Neuronal stem cell (in vitro differentiated cells): ENCODE data around the gene OSBPL10.

Experiments used
- DNase-seq: peaks from one replicate; pipeline ENCODE4 v3.0.0-alpha.2; 2013; ENCODE audit warnings: low spot score
- H2AFZ ChIP-seq: one replicate; pipeline ENCODE4 v1.6.1; 2013; ENCODE audit warnings: mild to moderate bottlenecking, low read length, inconsistent platforms
- H2AK5ac ChIP-seq: 2 replicates; pipeline ENCODE4 v1.6.1; 2013; ENCODE audit warnings: low read depth, mild to moderate bottlenecking, inconsistent platforms, low read length, moderate library complexity, mixed read lengths
- H2BK120ac ChIP-seq: 2 replicates; pipeline ENCODE4 v1.6.1; 2013; ENCODE audit warnings: low read depth, mild to moderate bottlenecking, inconsistent platforms, low read length, moderate library complexity, mixed read lengths
- H2BK12ac ChIP-seq: one replicate; pipeline ENCODE4 v1.6.1; 2013; ENCODE audit warnings: low read length, inconsistent platforms
- H2BK15ac ChIP-seq: 2 replicates; pipeline ENCODE4 v1.6.1; 2013; ENCODE audit warnings: mild to moderate bottlenecking, low read length, inconsistent platforms, mixed read lengths
- H2BK5ac ChIP-seq: one replicate; pipeline ENCODE4 v1.6.1; 2013; ENCODE audit warnings: inconsistent platforms, mild to moderate bottlenecking, low read length, moderate library complexity
- H3K14ac ChIP-seq: one replicate; pipeline ENCODE4 v1.6.1; 2013; ENCODE audit warnings: low read length, inconsistent platforms
- H3K18ac ChIP-seq: 2 replicates; pipeline ENCODE4 v1.6.1; 2013; ENCODE audit warnings: low read length, inconsistent platforms
- H3K23ac ChIP-seq: 2 replicates; pipeline ENCODE4 v1.6.1; 2013; ENCODE audit warnings: low read depth, mild to moderate bottlenecking, mixed read lengths, low read length, inconsistent platforms; ENCODE audit not compliant: poor library complexity
- H3K27ac ChIP-seq: replicated peaks from 3 replicates; pipeline ENCODE4 v1.5.1; 2013; ENCODE audit warnings: low read length, inconsistent platforms
- H3K27me3 ChIP-seq, 3 experiments: 2 replicates each; pipeline ENCODE4 v1.6.1; 2013; ENCODE audit warnings: low read length in 3 of 3, mild to moderate bottlenecking in 2 of 3, inconsistent platforms in 1 of 3, low read depth in 1 of 3, mixed read lengths in 1 of 3, moderate library complexity in 1 of 3; ENCODE audit not compliant: control insufficient read depth in 3 of 3, insufficient read depth in 3 of 3
- H3K36me3 ChIP-seq, 2 donors: replicated peaks in 1 of 2; 2 replicates each; pipeline ENCODE4 v1.6.1; 2013; ENCODE audit warnings: low read length in 2 of 2; ENCODE audit not compliant: control insufficient read depth in 2 of 2, insufficient read depth in 2 of 2
- H3K4ac ChIP-seq: 2 replicates; pipeline ENCODE4 v1.6.1; 2013; ENCODE audit warnings: inconsistent platforms, mild to moderate bottlenecking, low read length, moderate library complexity
- H3K4me1 ChIP-seq, 2 donors: 1 replicate in 1 of 2; 2 replicates in 1 of 2; pipeline ENCODE4 v1.6.1; 2013; ENCODE audit warnings: low read length in 2 of 2, low read depth in 1 of 2; ENCODE audit not compliant: control insufficient read depth in 2 of 2, insufficient read depth in 1 of 2
- H3K4me2 ChIP-seq: one replicate; pipeline ENCODE4 v1.6.1; 2013; ENCODE audit warnings: mild to moderate bottlenecking, low read length, inconsistent platforms; ENCODE audit not compliant: insufficient read depth, poor library complexity, severe bottlenecking
- H3K4me3 ChIP-seq, 2 donors: 2 replicates each; pipeline ENCODE4 v1.5.1; 2013; ENCODE audit warnings: low read length in 2 of 2, mild to moderate bottlenecking in 2 of 2, inconsistent platforms in 1 of 2, moderate library complexity in 1 of 2
- H3K79me1 ChIP-seq: one replicate; pipeline ENCODE4 v1.6.1; 2013; ENCODE audit warnings: low read depth, mild to moderate bottlenecking, inconsistent platforms, low read length, moderate library complexity
- H3K9ac ChIP-seq: one replicate; pipeline ENCODE4 v1.6.1; 2013; ENCODE audit warnings: mild to moderate bottlenecking, low read depth, low read length, inconsistent platforms; ENCODE audit not compliant: poor library complexity
- H3K9me3 ChIP-seq, 2 donors: replicated peaks in 1 of 2; 2 replicates each; pipeline versions ENCODE3 to v1.6.1; 2013; ENCODE audit warnings: low read length in 2 of 2, mild to moderate bottlenecking in 2 of 2, inconsistent platforms in 1 of 2, low read depth in 1 of 2, mixed read lengths in 1 of 2, moderate library complexity in 1 of 2; ENCODE audit not compliant: control insufficient read depth in 2 of 2, insufficient read depth in 1 of 2
- H4K8ac ChIP-seq: one replicate; pipeline ENCODE4 v1.6.1; 2013; ENCODE audit warnings: low read depth, mild to moderate bottlenecking, inconsistent platforms, low read length, moderate library complexity
- H4K91ac ChIP-seq: one replicate; pipeline ENCODE4 v1.6.1; 2013; ENCODE audit warnings: low read length, low read depth, mild to moderate bottlenecking, inconsistent platforms; ENCODE audit not compliant: poor library complexity
- WGBS, 2 donors: extraction: QIAGEN DNeasy Blood & Tissue Kit; methylation state at CpG; one replicate each; pipeline ENCODE4 v1.1.7; 2013; ENCODE audit warnings: missing lambda C conversion rate in 2 of 2, mixed read lengths in 1 of 2; ENCODE audit not compliant: insufficient read length in 2 of 2, insufficient replicate concordance in 1 of 2; ENCODE audit errors: extremely low coverage in 2 of 2; 5-methylcytosine and 5-hydroxymethylcytosine counted together

Gene OSBPL10

DNA sequence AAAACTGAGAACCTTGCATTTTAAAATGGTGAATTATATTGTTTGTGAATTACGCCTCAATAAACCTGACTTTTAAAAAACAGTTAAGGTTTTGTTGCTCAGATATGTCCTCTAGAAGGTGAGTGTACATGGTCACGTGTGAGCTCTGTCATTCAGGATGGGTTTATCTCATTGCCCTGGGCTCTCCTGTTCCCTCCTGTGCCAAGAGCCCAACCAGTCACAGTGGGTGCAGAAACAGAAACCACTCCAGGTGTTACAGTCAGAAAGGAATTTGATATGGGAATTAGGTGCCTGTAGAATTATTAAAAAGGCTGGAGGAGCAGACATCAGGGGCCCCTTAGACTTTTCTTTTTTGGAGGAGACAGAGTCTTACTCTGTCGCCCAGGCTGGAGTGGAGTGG lies 252.0 kb downstream of the OSBPL10 start:
- no peak overlapping the region for H2BK5ac ChIP-seq

DNA sequence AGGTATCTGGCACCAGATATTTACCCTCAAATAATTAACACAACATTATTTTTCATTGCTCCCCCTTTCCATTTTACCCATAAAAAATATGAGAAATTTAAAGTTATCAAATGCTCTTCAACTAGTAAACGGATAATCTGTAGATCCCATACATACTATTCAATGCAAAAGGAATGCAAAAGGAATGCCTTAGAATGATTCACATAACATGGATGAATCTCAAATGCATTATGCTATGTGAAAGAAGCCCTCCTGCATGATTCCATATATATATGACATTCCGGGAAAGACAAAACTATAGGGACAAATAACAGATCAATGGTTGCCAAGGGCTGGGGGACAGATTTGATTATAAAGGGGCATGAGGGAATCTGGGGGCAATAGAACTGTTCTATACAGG lies 252.7 kb downstream of the OSBPL10 start:
- Histone ChIP-seq H4K8ac (no peak overlapping the region), H3K23ac (no peak overlapping the region), H2BK15ac (no peak overlapping the region), H2BK12ac (no peak overlapping the region), H3K4me2 (no peak overlapping the region), H3K9me3 (no peaks in the 10 kb centered on the region), H2AK5ac (no peak overlapping the region), H3K9ac (no peak overlapping the region), H3K79me1 (no peaks in the 10 kb centered on the region), H2AFZ (no peak overlapping the region), H3K36me3 (no peaks in the 10 kb centered on the region), H3K18ac (no peak overlapping the region), H3K14ac (no peak overlapping the region), H3K4ac (no peak overlapping the region), H3K27me3 (no peaks in the 10 kb centered on the region), H3K4me1 (peaks cover 0 to 2% of the 10 kb centered on the region in 2 donors), H2BK120ac (no peak overlapping the region), H2BK5ac (no peak overlapping the region), H3K4me3 (no peak overlapping the region), H4K91ac (no peak overlapping the region), H3K27ac (no peak overlapping the region)
- WGBS, 2 donors, result no CpG with 5 or more reads among the region's 2 CpGs
- DNase-seq, result no peak

More for the DNA sequence above, 252.0 kb downstream of the OSBPL10 start:
- H3K9ac ChIP-seq, result no peak overlapping the region
- H4K91ac ChIP-seq, result no peak overlapping the region
- no peak overlapping the region for H2BK15ac ChIP-seq
- H2BK12ac ChIP-seq, result no peak overlapping the region
- no peak overlapping the region for H3K27ac ChIP-seq
- peaks cover 0 to 2% of the 10 kb centered on the region in 2 donors for H3K4me1 ChIP-seq
- H3K79me1 ChIP-seq, result no peaks in the 10 kb centered on the region
- no peak overlapping the region for H3K18ac ChIP-seq
- H2AK5ac ChIP-seq, result no peak overlapping the region
- no peak overlapping the region for H2AFZ ChIP-seq
- no peaks in the 10 kb centered on the region for H3K27me3 ChIP-seq
- no peak overlapping the region for H3K4me3 ChIP-seq
- WGBS, 2 donors, result no CpG with 5 or more reads among the region's 3 CpGs
- H3K36me3 ChIP-seq, result no peaks in the 10 kb centered on the region
- no peaks in the 10 kb centered on the region for H3K9me3 ChIP-seq
- no peak for DNase-seq
- no peak overlapping the region for H3K23ac ChIP-seq
- no peak overlapping the region for H3K4ac ChIP-seq
- H4K8ac ChIP-seq, result no peak overlapping the region
- no peak overlapping the region for H2BK120ac ChIP-seq
- H3K14ac ChIP-seq, result no peak overlapping the region
- H3K4me2 ChIP-seq, result no peak overlapping the region

DNA sequence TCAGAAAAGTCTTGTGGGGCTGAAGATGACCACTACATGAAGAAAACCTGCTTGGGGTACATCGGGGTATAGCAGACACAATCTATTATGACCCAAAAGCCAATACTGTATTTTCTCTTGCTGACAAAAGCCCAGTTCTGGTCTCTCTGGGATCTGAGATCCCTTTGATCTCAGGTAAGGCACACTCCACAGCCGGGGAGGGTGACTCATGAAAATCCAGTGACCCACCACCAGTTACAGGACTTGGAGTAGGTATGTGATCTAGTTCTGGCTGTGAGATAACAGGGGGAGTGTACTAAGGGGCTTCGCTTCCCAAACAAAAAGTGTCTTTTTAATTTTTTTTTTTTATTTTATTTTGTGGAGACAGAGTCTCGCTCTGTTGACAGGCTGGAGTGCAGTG lies 255.1 kb downstream of the OSBPL10 start:
- H4K91ac ChIP-seq, result no peak overlapping the region
- WGBS, 2 donors, result no CpG with 5 or more reads among the region's 4 CpGs
- H2BK15ac ChIP-seq, result no peak overlapping the region
- no peak overlapping the region for H2BK120ac ChIP-seq
- H3K4me1 ChIP-seq, result peaks cover 0 to 2% of the 10 kb centered on the region in 2 donors
- H2AFZ ChIP-seq, result no peak overlapping the region
- no peak overlapping the region for H3K9ac ChIP-seq
- no peak for DNase-seq
- no peaks in the 10 kb centered on the region for H3K27me3 ChIP-seq
- H3K18ac ChIP-seq, result no peak overlapping the region
- H3K23ac ChIP-seq, result no peak overlapping the region
- H2AK5ac ChIP-seq, result no peak overlapping the region
- H3K4me2 ChIP-seq, result no peak overlapping the region
- H3K79me1 ChIP-seq, result no peaks in the 10 kb centered on the region
- no peaks in the 10 kb centered on the region for H3K36me3 ChIP-seq
- no peak overlapping the region for H3K14ac ChIP-seq
- no peak overlapping the region for H2BK5ac ChIP-seq
- no peak overlapping the region for H2BK12ac ChIP-seq
- no peaks in the 10 kb centered on the region for H3K9me3 ChIP-seq
- H3K27ac ChIP-seq, result no peak overlapping the region
- no peak overlapping the region for H3K4me3 ChIP-seq
- H3K4ac ChIP-seq, result no peak overlapping the region
- H4K8ac ChIP-seq, result no peak overlapping the region

- no peak overlapping the region for H2BK5ac ChIP-seq
- no peaks in the 10 kb centered on the region for H3K9me3 ChIP-seq
- H2BK120ac ChIP-seq, result no peak overlapping the region
- no peak overlapping the region for H2BK15ac ChIP-seq
- H3K4ac ChIP-seq, result no peak overlapping the region
- no peak overlapping the region for H3K4me2 ChIP-seq
- H3K4me3 ChIP-seq, result no peak overlapping the region
- no CpG with 5 or more reads among the region's 6 CpGs for WGBS, 2 donors
- H3K23ac ChIP-seq, result no peak overlapping the region
- H4K91ac ChIP-seq, result no peak overlapping the region
- H4K8ac ChIP-seq, result no peak overlapping the region
- no peak overlapping the region for H3K18ac ChIP-seq
- no peak overlapping the region for H2AFZ ChIP-seq
- H3K9ac ChIP-seq, result no peak overlapping the region
- peaks cover 0 to 2% of the 10 kb centered on the region in 2 donors for H3K4me1 ChIP-seq
- H3K79me1 ChIP-seq, result no peaks in the 10 kb centered on the region
- no peak overlapping the region for H2AK5ac ChIP-seq
- DNase-seq, result no peak
- no peaks in the 10 kb centered on the region for H3K27me3 ChIP-seq
- H3K14ac ChIP-seq, result no peak overlapping the region
- no peak overlapping the region for H2BK12ac ChIP-seq
- H3K36me3 ChIP-seq, result no peaks in the 10 kb centered on the region
- no peak overlapping the region for H3K27ac ChIP-seq
Measured at GRCh38 chr3:31725568-31725967, 255.5 kb downstream of the OSBPL10 start.
